Fibroblast of mammary gland (primary cell): ENCODE data around the gene BAZ1A.
A peak's percentile ranks its signal among the peaks of the same experiment; 100 is the strongest.

ENCODE experiments used
- DNase-seq: peaks from one replicate; pipeline ENCODE4 v3.0.0-alpha.2; 2010; ENCODE audit warnings: low read depth
- H3K4me3 ChIP-seq: 2 replicates; pipeline ENCODE4 v1.5.1; 2011; ENCODE audit warnings: low read depth, mild to moderate bottlenecking, low read length, moderate library complexity; ENCODE audit not compliant: control insufficient read depth
- CTCF ChIP-seq: conservative IDR thresholded peaks from 2 replicates; pipeline ENCODE4 v1.5.1; 2011; ENCODE audit warnings: low read depth, low read length, inconsistent platforms; ENCODE audit not compliant: control insufficient read depth, insufficient read depth

Gene BAZ1A

GRCh38 chr14:34911209-34912150 lies 36.3 kb upstream of the BAZ1A start:
- no peak for TF ChIP-seq CTCF
- H3K4me3 ChIP-seq: no peak overlapping the region
- DNase-seq: peak; percentile 45

DNA sequence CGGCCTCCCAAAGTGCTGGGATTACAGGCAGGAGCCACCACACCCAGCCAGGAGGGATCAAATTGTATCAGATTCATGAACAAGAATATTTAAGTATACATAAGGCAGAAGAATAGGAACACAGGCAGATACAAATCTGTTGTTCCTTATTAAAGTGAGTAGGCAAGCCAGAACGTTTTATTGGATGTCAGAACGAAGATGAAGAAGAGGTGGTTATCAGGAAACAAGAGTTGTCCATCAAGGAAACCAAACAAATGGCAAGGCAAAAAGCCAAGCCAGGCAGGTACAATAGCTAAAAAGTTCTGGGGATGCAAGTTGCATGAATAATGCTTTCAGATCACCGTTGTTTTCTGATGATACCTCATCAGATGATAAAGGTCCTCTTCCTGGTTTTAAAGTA lies 31.1 kb upstream of the BAZ1A start:
- DNase-seq: no peak
- TF ChIP-seq CTCF: no peak
- H3K4me3 ChIP-seq: no peak overlapping the region

GRCh38 chr14:34895277-34895676 lies 20.1 kb upstream of the BAZ1A start:
- TF ChIP-seq CTCF: no peak
- no peak for DNase-seq

GRCh38 chr14:34890937-34891336 lies 15.8 kb upstream of the BAZ1A start:
- DNase-seq: no peak
- no peak overlapping the region for H3K4me3 ChIP-seq
- no peak for TF ChIP-seq CTCF

More at GRCh38 chr14:34895277-34895676, 20.1 kb upstream of the BAZ1A start:
- H3K4me3 ChIP-seq: no peak overlapping the region

- no peak for TF ChIP-seq CTCF
- no peak overlapping the region for H3K4me3 ChIP-seq
- no peak for DNase-seq
Observed at GRCh38 chr14:34888186-34888585, 13.0 kb upstream of the BAZ1A start.

- no peak for TF ChIP-seq CTCF
- DNase-seq: no peak
- H3K4me3 ChIP-seq: no peak overlapping the region
Observed at GRCh38 chr14:34883954-34884353, 8.8 kb upstream of the BAZ1A start.
